WTC11 (cell line): ENCODE results near the gene KIT.

ENCODE experiments used
- CBFB ChIP-seq: sonication (generic); formaldehyde crosslinking; IDR thresholded peaks from 2 replicates; pipeline ENCODE4 v1.8.1; 2022; ENCODE audit warnings: mild to moderate bottlenecking, low read depth, missing genetic modification reagents
- KAT7 ChIP-seq: sonication (generic); formaldehyde crosslinking; IDR thresholded peaks from 2 replicates; pipeline ENCODE4 v1.8.1; 2023; ENCODE audit warnings: missing genetic modification reagents, mild to moderate bottlenecking, borderline replicate concordance
- MXD4 ChIP-seq: fragments of 250-450 bp; sonication (Bioruptor Pico); IDR thresholded peaks from 2 replicates; pipeline ENCODE4 v1.8.0; 2021; ENCODE audit warnings: mild to moderate bottlenecking, moderate library complexity, borderline replicate concordance
- MYBL2 ChIP-seq: sonication (generic); formaldehyde crosslinking; IDR thresholded peaks from 2 replicates; pipeline ENCODE4 v1.8.1; 2023; ENCODE audit warnings: mild to moderate bottlenecking, moderate library complexity, missing genetic modification reagents
- NFYB ChIP-seq: sonication (generic); formaldehyde crosslinking; conservative IDR thresholded peaks from 2 replicates; pipeline ENCODE4 v1.8.0; 2022; ENCODE audit warnings: low read depth, missing genetic modification reagents
- NR2C2 ChIP-seq: sonication (generic); formaldehyde crosslinking; IDR thresholded peaks from 2 replicates; pipeline ENCODE4 v1.8.0; 2022; ENCODE audit warnings: mild to moderate bottlenecking, missing genetic modification reagents
- NR3C1 ChIP-seq: sonication (generic); formaldehyde crosslinking; conservative IDR thresholded peaks from 2 replicates; pipeline ENCODE4 v1.8.1; 2023; ENCODE audit warnings: low read depth, mild to moderate bottlenecking, missing genetic modification reagents
- TEAD4 ChIP-seq: sonication (generic); formaldehyde crosslinking; IDR thresholded peaks from 2 replicates; pipeline ENCODE4 v1.8.0; 2022; ENCODE audit warnings: mild to moderate bottlenecking, missing genetic modification reagents
- ZBTB21 ChIP-seq: sonication (generic); formaldehyde crosslinking; IDR thresholded peaks from 2 replicates; pipeline ENCODE4 v1.8.1; 2023; ENCODE audit warnings: mild to moderate bottlenecking, missing genetic modification reagents, borderline replicate concordance
- ZNF219 ChIP-seq: sonication (generic); formaldehyde crosslinking; IDR thresholded peaks from 2 replicates; pipeline ENCODE4 v1.8.0; 2023; ENCODE audit warnings: missing genetic modification reagents, mild to moderate bottlenecking, borderline replicate concordance
- TF ChIP-seq, protein P1 (sequence below): fragments of 200-600 bp; IDR thresholded peaks from 2 replicates; pipeline ENCODE4 v1.8.0; 2022; ENCODE audit warnings: antibody characterized with exemption
- TF ChIP-seq, protein P2 (sequence below): sonication (generic); formaldehyde crosslinking; IDR thresholded peaks from 2 replicates; pipeline ENCODE4 v1.8.0; 2022; ENCODE audit warnings: missing genetic modification reagents
- TF ChIP-seq, protein P3 (sequence below): sonication (generic); formaldehyde crosslinking; IDR thresholded peaks from 2 replicates; pipeline ENCODE4 v1.8.0; 2023; ENCODE audit warnings: mild to moderate bottlenecking, missing genetic modification reagents
- TF ChIP-seq, protein P4 (sequence below): sonication (generic); formaldehyde crosslinking; IDR thresholded peaks from 2 replicates; pipeline ENCODE4 v1.8.1; 2022; ENCODE audit warnings: low read depth, missing genetic modification reagents, borderline replicate concordance

- TF ChIP-seq, protein P1, sequence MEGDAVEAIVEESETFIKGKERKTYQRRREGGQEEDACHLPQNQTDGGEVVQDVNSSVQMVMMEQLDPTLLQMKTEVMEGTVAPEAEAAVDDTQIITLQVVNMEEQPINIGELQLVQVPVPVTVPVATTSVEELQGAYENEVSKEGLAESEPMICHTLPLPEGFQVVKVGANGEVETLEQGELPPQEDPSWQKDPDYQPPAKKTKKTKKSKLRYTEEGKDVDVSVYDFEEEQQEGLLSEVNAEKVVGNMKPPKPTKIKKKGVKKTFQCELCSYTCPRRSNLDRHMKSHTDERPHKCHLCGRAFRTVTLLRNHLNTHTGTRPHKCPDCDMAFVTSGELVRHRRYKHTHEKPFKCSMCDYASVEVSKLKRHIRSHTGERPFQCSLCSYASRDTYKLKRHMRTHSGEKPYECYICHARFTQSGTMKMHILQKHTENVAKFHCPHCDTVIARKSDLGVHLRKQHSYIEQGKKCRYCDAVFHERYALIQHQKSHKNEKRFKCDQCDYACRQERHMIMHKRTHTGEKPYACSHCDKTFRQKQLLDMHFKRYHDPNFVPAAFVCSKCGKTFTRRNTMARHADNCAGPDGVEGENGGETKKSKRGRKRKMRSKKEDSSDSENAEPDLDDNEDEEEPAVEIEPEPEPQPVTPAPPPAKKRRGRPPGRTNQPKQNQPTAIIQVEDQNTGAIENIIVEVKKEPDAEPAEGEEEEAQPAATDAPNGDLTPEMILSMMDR: no peak
- no peak for TF ChIP-seq TEAD4
- TF ChIP-seq MXD4 (CRISPR knock-in tag): no peak
- no peak for TF ChIP-seq NR3C1 (CRISPR knock-in tag)
- no peak for TF ChIP-seq NR2C2 (CRISPR knock-in tag)
- TF ChIP-seq NFYB (CRISPR knock-in tag): no peak
- TF ChIP-seq, protein P2, sequence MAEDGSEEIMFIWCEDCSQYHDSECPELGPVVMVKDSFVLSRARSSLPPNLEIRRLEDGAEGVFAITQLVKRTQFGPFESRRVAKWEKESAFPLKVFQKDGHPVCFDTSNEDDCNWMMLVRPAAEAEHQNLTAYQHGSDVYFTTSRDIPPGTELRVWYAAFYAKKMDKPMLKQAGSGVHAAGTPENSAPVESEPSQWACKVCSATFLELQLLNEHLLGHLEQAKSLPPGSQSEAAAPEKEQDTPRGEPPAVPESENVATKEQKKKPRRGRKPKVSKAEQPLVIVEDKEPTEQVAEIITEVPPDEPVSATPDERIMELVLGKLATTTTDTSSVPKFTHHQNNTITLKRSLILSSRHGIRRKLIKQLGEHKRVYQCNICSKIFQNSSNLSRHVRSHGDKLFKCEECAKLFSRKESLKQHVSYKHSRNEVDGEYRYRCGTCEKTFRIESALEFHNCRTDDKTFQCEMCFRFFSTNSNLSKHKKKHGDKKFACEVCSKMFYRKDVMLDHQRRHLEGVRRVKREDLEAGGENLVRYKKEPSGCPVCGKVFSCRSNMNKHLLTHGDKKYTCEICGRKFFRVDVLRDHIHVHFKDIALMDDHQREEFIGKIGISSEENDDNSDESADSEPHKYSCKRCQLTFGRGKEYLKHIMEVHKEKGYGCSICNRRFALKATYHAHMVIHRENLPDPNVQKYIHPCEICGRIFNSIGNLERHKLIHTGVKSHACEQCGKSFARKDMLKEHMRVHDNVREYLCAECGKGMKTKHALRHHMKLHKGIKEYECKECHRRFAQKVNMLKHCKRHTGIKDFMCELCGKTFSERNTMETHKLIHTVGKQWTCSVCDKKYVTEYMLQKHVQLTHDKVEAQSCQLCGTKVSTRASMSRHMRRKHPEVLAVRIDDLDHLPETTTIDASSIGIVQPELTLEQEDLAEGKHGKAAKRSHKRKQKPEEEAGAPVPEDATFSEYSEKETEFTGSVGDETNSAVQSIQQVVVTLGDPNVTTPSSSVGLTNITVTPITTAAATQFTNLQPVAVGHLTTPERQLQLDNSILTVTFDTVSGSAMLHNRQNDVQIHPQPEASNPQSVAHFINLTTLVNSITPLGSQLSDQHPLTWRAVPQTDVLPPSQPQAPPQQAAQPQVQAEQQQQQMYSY: no peak
- TF ChIP-seq CBFB (CRISPR knock-in tag): no peak
- no peak for TF ChIP-seq ZNF219 (CRISPR knock-in tag)
- TF ChIP-seq KAT7 (CRISPR knock-in tag): no peak
- TF ChIP-seq, protein P3, sequence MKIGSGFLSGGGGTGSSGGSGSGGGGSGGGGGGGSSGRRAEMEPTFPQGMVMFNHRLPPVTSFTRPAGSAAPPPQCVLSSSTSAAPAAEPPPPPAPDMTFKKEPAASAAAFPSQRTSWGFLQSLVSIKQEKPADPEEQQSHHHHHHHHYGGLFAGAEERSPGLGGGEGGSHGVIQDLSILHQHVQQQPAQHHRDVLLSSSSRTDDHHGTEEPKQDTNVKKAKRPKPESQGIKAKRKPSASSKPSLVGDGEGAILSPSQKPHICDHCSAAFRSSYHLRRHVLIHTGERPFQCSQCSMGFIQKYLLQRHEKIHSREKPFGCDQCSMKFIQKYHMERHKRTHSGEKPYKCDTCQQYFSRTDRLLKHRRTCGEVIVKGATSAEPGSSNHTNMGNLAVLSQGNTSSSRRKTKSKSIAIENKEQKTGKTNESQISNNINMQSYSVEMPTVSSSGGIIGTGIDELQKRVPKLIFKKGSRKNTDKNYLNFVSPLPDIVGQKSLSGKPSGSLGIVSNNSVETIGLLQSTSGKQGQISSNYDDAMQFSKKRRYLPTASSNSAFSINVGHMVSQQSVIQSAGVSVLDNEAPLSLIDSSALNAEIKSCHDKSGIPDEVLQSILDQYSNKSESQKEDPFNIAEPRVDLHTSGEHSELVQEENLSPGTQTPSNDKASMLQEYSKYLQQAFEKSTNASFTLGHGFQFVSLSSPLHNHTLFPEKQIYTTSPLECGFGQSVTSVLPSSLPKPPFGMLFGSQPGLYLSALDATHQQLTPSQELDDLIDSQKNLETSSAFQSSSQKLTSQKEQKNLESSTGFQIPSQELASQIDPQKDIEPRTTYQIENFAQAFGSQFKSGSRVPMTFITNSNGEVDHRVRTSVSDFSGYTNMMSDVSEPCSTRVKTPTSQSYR (CRISPR knock-in tag): no peak
- no peak for TF ChIP-seq MYBL2 (CRISPR knock-in tag)
- TF ChIP-seq ZBTB21 (CRISPR knock-in tag): no peak
- TF ChIP-seq, protein P4, sequence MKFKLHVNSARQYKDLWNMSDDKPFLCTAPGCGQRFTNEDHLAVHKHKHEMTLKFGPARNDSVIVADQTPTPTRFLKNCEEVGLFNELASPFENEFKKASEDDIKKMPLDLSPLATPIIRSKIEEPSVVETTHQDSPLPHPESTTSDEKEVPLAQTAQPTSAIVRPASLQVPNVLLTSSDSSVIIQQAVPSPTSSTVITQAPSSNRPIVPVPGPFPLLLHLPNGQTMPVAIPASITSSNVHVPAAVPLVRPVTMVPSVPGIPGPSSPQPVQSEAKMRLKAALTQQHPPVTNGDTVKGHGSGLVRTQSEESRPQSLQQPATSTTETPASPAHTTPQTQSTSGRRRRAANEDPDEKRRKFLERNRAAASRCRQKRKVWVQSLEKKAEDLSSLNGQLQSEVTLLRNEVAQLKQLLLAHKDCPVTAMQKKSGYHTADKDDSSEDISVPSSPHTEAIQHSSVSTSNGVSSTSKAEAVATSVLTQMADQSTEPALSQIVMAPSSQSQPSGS (CRISPR knock-in tag): no peak
Observed at GRCh38 chr4:54661686-54662085, 3.9 kb downstream of the KIT start.
